ENCODE measurements around the gene CHST12.
A peak's percentile ranks its signal among the peaks of the same experiment; 100 is the strongest.
"Not testable (repeated sequence)": the region's sequence is repeated elsewhere in the genome, so short reads cannot be mapped to it uniquely, and the experiment has no call there.

Gene CHST12

DNA sequence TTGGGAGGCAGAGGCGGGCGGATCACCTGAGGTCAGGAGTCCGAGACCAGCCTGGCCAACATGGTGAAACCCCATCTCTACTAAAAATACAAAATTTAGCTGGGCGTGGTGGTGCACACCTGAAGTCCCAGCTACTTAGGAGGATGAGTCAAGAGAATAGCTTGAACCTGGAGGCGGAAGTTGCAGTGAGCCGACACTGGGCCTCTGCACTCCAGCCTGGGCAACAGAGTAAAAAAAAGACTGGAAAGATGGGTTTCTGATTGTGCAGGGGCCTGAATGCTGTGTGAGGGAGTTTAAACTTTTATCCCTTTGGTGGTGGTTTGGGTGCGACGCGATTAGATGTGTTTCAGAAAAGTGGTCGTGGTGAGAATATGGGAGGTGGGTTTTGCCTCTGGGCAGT is 1.8 kb downstream of the CHST12 start:
- DNase-seq = no peak

DNA sequence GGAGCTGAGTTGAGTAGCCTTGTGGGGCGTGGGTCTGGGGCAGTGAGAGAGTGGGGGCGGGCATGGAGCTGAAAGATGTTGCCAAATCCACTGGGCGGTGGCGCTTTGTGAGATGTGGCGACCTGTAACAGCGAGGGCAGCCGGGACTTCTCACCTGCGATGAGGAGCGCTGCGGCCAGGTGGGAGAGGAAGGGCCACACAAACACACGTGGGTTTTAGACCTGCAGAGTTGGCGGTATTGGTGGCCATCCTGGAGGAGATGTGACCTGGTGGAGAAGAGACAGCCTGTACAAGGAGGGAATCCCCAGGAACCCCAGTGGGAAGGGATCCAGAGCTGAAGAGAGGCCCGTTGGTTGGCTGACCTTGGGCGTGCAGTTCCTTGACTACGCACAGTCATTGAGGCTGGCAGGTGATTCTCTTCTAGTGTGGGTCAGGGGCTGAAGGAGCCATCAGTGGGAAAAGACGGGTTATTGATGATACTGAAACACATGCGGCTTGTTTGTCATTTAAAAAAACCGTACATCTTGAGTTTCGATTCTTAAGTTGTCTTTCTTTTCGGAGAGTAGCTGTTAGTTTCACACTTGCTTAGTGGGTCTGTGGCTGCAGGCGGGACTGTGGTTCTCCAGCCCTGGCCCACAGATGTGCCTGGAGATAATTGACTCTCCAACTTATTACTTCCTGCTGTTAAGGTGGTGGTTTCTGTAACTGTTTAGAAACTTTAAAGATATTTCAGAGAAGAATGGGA is 2.4 kb downstream of the CHST12 start:
- no peak for DNase-seq

DNA sequence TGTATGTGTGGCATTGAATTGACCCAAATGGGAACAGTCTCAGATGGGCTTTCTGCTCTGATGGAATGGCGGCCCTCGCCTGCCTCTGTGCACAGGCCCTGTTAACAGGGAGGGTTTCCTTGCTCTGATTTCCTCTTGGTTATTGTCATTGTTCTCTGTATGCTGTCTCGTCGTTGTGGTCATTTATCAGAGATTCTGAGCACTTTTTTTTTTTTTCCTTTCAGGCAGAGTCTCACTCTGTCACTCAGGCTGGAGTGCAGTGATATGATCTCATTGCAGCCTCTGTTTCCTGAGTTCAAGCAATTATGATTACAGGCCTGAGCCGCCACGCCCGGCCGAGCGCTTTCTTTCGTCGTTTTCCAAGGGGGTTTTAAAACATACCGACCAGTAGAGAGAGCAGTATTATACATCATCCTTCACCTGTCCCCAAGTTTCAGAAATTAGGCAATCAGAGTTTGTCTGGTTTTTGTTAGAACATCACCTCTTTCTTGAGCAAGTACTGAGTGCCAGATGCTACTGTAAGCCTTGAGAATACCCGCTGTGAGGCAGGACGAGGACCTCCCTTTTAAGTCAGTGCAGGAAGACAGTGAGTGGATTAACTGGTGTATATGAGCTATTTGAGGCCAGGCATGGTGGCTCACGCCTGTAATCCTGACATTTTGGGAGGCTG is 6.5 kb downstream of the CHST12 start:
- peak; percentile 61 for DNase-seq

DNA sequence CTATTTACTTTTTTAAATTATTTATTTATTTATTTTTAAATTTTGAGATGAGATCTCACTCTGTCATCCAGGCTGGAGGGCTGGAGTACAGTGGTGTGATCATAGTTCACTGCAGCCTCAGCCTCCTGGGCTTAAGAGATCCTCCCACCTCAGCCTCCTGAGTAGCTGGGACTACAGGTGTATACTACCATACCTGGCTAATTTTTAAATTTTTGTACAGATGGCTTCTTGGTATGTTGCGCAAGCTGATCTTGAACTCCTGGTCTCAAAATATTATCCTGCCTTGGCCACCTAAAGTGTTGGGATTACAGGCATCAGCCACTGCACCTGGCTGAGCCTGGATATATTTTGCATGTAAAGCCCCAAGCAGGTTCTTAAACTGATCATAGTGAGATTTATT is 7.6 kb downstream of the CHST12 start:
- DNase-seq = no peak

DNA sequence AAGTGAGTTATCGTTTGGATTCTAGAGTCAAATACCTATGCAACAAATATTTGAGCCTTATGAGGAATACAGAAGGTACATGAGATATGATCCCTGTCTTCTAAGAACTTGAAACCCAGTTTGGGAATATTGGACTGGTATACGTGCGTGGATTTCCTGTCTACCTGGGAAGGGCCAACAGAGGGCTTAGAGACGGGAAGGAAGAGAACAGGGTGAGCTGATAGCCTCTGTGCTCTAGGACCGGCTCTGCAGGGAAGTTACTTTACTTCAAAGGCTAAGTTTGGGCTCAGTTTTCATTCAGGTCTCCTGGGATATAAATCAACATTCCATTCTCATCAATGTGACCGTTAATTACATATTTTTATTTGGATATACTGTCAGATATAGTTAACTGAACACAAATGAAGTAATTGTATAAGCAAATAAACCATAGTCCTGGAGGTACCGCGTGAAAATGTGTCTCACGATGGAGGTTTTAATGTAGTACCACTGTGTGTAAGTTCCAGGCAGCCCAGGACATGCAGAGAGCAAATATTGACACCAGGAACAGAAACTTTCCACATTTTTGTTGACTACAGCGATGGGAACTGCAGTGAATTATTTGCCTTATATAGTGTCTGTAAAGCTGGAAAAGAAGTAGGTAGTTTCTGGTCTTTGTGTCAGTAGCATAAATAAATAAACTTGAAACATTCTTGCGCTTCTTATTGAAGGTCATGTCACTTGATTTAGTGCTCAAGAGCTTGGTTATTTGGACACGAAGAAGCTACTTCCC is 8.6 kb downstream of the CHST12 start:
- peak; percentile 69 for DNase-seq

DNA sequence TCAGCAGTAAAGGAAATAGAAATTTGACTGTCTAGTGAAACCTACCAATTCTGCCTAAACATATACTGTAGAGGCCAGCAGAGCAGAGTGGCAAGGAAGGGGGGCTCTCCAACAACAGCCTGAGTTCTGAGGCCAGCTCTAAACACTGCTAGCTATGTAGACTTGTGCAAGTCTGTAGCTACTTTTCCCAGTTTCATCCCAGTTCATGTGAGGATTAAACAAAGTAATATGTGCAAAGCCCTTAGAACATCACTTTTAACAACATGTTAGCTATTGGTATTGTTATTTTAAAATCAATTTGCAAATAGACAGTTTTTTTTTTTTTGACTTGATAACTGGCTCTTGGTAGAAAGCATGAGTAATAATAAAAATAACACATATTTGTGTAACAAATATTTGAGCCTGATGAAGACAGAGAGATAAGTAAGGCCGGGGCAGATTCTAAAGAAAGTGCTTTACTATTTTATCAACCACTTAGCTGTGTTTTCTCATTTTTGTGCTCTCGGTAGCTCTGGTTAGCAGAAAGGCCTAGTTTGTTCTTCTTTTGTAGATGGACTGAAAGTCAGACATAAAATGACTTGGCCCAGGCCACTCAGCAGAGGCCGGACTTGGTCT is 9.3 kb downstream of the CHST12 start:
- no peak for DNase-seq

DNA sequence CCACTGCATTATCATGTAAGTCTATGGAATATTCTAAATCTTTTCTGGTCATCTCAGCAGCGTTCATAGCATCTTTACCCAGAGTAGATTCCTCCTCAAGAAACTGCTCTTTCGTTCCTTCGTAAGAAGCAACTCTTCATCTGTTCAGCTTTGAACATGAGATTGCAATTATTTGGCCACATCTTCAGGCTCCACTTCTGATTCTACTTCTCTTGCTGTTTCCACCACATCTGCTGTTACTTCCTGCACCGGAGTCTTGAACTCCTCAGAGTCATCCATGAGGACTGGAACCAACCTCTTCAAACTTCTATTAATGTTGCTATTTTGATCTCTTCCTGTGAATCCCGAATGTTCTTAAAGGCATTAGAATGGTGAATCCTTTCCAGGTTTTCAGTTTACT is 12.7 kb downstream of the CHST12 start:
- no peak for DNase-seq

DNA sequence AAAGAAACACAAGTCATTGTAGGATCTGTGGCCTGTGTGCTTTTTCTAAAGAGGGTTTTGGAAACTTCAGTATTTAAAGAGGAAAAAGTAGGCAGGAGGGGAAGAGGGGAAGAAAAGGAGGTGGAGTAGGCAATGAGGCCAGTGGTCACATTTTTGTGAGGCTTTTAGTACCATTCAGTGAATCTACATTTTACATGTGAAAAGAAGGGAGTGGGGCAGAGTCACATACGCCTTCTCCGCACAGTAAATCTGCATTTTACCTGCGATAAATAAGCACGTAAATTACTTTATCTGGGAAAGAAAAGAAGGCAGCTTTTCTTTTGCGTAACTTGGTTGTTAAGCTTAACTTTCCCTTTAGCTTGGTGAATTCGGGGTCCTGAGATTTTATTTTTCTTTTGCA is 13.2 kb downstream of the CHST12 start:
- no peak for DNase-seq

DNA sequence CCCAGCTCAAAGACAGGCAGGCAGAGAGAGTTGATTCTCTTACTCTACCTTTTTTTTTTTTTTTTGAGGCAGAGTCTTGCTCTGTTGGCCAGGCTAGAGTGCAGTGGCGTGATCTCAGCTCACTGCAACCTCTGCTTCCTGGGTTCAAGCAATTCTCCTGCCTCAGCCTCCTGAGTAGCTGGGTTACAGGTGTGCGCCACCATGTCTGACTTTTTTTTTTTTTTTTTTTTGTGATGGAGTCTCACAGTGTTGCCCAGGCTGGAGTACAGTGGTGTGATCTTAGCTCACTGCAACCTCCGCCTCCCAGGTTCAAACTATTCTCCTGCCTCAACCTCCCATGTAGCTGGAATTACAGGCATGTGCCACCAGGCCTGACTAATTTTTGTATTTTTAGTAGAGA is 13.8 kb downstream of the CHST12 start:
- not testable (repeated sequence) for DNase-seq

DNA sequence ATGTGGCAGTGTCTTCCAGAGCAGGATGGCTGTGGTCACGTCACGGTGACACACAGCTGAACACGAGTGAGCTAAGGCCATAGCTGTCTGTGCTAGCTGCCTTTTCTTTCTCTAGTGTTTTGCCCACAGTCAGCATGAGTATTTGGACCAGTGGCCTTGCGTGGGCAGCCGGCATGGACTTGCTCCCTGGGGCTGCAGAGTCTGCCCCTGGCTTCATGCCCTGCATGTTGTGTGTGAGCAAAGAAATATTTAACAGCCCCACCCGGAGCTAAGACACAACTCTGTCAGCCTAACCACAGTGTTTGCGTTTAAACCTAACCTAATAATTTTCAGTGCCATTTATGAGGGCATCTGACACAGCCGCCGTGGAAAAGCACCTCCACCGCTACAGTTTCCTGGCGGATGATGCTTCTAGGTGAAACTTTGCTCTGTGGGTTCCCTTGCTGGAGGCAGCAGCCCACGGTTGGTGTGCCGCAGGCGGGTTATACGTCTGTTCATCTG is 14.6 kb downstream of the CHST12 start:
- peak; percentile 46 for DNase-seq

DNA sequence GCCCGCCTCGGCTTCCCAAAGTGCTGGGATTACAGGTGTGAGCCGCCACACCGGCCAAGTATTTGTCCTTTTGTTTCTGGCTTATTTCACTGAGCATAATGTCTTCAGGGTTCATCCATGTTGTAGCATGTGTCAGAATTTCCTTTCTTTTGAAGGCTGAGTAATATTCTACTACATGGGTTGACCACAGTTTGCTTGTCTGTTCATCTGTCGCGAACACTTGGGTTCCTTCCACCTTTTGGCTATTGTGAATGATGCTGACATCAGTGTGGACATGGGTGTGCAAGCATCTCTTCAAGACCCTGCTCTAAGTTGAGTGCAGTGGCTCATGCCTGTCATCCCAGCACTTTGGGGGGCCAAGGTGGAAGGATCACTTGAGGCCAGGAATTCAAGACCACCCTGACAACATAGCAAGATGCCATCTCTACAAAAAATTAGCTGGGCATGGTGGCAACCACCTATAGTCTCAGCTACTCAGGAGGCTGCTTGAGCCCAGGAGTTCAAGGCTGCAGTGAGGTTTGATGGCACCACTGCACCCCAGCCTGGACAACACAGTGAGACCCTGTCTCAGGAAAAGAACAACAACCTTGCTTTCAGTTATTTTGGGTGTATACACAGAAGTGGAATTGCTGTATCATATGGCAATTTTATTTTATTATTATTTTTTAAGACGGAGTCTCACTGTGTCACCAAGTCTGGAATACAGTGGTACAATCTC is 17.0 kb downstream of the CHST12 start:
- DNase-seq = no peak

DNA sequence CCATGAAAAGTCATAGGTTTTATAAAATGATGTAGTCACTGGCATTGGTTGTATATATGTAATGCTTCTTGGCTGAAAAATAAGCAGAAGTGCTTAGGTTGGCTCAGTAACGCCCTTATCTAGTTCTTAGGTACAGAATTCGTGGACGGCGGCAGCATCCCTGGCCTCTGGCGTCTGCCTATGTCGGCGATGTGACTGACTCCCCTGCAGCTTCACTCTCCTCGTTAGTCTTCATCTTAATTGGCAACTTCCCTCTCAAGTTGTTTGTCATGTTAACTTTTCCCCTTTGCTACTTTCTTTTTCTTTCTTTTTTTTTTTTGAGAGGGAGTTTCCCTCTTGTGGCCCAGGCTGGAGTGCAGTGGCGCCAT is 18.5 kb downstream of the CHST12 start:
- DNase-seq = no peak

DNA sequence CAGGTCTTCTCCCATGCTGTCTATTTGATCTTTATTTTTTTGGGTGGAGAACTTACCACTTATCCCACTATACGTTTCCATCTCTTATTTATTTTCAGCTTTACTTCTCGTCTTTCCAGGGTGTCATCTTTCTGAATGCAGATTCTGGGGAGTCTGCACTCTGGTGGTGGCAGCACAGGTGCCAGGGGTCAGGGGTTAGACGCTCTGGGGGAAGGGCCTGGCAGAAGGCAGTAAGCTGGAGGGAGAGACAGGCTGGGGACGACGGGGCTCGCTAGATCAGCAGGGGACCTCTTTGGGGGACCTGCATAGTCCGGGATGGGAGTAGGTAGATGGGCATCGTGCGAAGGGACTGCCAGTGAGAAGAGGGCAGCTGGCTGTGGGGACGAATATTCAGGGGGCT is 22.3 kb downstream of the CHST12 start:
- no peak for DNase-seq

DNA sequence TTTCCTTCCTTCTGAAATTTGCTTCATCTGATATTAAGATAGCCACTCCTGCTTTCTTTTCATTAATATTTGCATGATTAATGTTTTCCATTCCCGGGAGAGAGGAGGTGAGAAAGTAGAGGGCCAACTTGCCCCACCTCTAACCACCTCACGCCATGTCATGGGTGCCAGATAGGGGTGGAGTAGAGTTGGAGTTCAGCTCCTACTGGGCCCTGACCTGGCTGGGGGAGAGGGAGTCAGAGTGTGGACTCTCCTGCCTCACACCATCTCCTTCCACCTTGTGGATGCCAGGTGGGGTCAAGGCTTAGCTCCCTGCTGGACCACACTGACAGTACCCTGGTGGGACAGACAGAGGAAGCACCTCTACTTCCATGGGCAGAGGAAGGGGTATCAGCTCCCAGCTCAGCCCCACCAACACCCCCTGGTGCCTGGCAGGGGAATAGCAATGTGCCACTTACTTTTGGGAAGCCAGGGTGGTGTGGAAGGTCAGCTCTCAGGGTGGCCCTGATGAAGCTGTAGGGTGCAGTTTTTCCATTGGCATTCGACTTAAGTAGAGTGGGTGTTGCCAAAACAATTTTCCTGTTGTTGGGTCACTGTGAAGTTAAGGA is 28.0 kb downstream of the CHST12 start:
- DNase-seq = peak; percentile 53

DNA sequence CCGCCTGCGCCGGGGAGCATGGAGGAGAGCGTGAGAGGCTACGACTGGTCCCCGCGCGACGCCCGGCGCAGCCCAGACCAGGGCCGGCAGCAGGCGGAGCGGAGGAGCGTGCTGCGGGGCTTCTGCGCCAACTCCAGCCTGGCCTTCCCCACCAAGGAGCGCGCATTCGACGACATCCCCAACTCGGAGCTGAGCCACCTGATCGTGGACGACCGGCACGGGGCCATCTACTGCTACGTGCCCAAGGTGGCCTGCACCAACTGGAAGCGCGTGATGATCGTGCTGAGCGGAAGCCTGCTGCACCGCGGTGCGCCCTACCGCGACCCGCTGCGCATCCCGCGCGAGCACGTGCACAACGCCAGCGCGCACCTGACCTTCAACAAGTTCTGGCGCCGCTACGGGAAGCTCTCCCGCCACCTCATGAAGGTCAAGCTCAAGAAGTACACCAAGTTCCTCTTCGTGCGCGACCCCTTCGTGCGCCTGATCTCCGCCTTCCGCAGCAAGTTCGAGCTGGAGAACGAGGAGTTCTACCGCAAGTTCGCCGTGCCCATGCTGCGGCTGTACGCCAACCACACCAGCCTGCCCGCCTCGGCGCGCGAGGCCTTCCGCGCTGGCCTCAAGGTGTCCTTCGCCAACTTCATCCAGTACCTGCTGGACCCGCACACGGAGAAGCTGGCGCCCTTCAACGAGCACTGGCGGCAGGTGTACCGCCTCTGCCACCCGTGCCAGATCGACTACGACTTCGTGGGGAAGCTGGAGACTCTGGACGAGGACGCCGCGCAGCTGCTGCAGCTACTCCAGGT is 29.7 kb downstream of the CHST12 start:
- DNase-seq = no peak

DNA sequence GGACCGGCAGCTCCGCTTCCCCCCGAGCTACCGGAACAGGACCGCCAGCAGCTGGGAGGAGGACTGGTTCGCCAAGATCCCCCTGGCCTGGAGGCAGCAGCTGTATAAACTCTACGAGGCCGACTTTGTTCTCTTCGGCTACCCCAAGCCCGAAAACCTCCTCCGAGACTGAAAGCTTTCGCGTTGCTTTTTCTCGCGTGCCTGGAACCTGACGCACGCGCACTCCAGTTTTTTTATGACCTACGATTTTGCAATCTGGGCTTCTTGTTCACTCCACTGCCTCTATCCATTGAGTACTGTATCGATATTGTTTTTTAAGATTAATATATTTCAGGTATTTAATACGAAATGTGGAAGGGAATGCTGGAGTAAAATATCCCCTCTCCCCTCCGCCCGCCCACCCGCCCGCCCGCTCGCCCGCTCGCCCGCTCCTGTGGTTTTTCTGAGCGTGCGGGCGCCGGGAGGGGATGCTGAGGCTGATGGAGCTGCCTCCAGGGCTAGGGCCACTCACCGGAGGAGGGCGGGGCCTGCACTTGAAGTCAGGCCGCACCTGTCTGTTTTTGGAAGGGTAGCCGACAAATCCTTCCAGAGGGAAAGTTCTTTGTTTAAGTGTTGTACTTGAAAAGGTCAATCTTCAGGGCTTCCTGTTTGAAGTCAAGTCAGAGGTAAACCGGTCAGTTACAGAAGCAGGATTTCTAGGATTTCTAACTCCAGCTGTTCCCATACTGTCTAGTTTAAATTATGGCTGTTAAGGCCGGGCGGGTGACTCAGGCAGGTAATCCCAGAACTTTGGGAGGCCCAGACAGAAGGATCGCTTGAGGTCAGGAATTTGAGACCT is 30.5 kb downstream of the CHST12 start:
- DNase-seq = no peak

DNA sequence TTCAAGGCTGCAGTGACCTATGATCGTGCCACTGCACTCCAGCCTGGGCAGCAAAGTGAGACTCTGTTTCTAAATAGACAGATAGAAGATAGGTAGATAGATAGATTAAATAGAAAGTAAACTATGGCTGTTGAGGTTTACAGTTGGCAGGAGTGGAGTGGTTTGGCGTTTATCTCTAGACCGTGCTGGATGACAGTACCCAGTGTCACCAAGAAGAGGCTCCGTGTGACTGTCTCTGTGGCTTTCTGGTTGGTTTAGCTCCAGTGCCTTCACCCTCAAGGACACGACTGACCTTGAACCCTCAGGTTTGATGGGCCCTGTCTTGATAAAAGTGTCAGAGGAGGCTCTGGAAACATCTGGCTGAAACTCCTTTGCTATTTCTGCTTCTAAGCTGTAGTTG is 31.7 kb downstream of the CHST12 start:
- no peak for DNase-seq

DNA sequence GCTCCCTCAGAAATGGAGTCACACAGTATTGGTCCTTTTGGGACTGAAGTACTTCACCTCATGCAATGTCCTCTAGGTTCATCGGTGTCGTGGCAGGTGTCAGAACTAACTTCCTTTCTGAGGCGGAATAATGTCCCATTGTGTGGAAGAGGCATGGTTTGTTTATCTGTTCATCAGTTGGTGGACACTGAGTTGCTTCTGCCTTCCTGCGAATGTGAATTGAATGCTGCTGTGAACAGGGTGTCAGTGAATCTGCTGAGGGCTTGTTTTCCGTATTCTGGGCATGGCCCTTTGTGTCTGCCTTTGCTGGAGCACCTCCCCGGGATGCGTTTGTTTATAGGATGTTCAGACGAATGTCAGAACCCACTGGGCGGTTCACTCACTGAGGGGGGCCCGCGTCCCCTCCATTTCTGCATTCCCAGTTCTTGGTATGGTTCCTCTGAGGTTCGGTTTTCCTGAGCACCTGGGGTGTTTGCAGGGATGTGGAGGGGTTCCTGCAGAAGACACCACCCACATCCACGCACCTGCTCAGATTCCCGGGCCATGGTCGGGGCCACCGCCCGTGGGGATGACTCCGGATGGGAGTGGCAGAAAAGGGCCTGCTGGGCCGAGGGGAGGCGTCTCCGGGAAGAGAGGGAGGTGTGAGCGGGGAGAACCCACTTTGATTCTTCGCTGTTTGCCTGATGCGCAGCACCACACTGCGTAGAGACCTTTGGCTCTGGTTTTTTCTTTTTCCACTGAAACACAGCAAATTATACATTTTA is 33.1 kb downstream of the CHST12 start:
- DNase-seq = no peak

DNA sequence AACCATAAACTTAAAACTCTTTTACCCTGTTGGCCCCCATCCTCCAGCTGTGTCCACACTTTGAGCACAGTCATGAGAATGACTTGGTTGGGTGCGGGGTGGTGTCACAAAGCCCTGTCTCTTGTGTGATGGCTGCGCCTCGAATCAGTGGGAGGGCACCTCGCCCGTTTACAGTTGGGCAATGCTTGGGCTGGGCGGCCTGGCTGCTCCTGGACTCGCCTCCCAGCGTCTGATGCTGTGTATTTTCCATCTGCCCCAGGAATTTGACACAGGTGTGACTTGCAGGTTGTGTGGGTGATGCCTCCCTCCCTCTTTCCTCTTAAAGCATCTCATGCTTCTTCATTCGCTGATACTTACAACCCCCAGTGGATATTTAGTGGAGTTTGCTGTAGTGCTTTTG is 33.7 kb downstream of the CHST12 start:
- no peak for DNase-seq

Data from NCI-H69 (cell line).